T-cell (primary cell): ENCODE results near the gene SLC2A14. TPM values are rescaled to one million over a fixed set of nuclear protein-coding genes. Genes with fewer than 3 reads are reported as not detected.
"Not testable (repeated sequence)": the region's sequence is repeated elsewhere in the genome, so short reads cannot be mapped to it uniquely, and the experiment has no call there.

Experiments used
- ATAC-seq, 4 experiments: fragments of 200-7000 bp in 3 of 4; fragments of 150-1000 bp in 1 of 4; cut with Tn5 transposase; replicated peaks in 1 of 4; 1 replicate in 3 of 4; 2 replicates in 1 of 4; pipeline ENCODE4 v1.10.0; 2021; ENCODE audit warnings: moderate library complexity in 3 of 4, mild to moderate bottlenecking in 2 of 4, moderate number of reproducible peaks in 1 of 4
- CTCF ChIA-PET, 2 donors: fragments of 300-600 bp; sonication (Branson Sonifier 250); formaldehyde crosslinking; loops; one replicate each; lab custom pipeline; 2022; ENCODE audit warnings: antibody characterized with exemption in 2 of 2; lab: Charles Lee
- POLR2A ChIA-PET, 2 donors: fragments of 300-600 bp; sonication (Branson Sonifier 250); formaldehyde crosslinking; loops; one replicate each; lab custom pipeline; 2022; ENCODE audit warnings: antibody characterized with exemption in 2 of 2; lab: Charles Lee
- DNase-seq, 35 experiments: peaks; one replicate each; pipeline versions ENCODE4 v3.0.0 to v3.0.0-alpha.2; 2013 to 2023
- H3K27ac ChIP-seq: one replicate; pipeline ENCODE4 v1.5.1; 2013; ENCODE audit warnings: low read length
- H3K27me3 ChIP-seq, 2 experiments: replicated peaks in 1 of 2; 1 replicate in 1 of 2; 2 replicates in 1 of 2; pipeline versions ENCODE4 v1.6.1 to v1.7.0; 2013; ENCODE audit warnings: low read length in 1 of 2, mixed read lengths in 1 of 2; ENCODE audit not compliant: control insufficient read depth in 2 of 2, insufficient read depth in 2 of 2; ENCODE audit errors: extremely low read depth in 1 of 2
- H3K36me3 ChIP-seq, 2 donors: 1 replicate in 1 of 2; 2 replicates in 1 of 2; pipeline versions ENCODE4 v1.6.1 to v1.7.0; 2013; ENCODE audit warnings: low read length in 1 of 2; ENCODE audit not compliant: control insufficient read depth in 2 of 2, insufficient read depth in 1 of 2; ENCODE audit errors: extremely low read depth in 1 of 2
- H3K4me1 ChIP-seq, 2 experiments: 1 replicate in 1 of 2; 2 replicates in 1 of 2; pipeline versions ENCODE4 v1.6.1 to v1.7.0; 2013; ENCODE audit warnings: low read length in 2 of 2, mixed read lengths in 1 of 2; ENCODE audit not compliant: insufficient read depth in 2 of 2, control insufficient read depth in 1 of 2; ENCODE audit errors: extremely low read depth in 1 of 2
- H3K4me3 ChIP-seq, 2 donors: 1 replicate in 1 of 2; 2 replicates in 1 of 2; pipeline versions ENCODE4 v1.5.1 to v1.7.0; 2013; ENCODE audit warnings: mild to moderate bottlenecking in 2 of 2, low read length in 1 of 2, moderate library complexity in 1 of 2; ENCODE audit not compliant: control insufficient read depth in 1 of 2; ENCODE audit errors: extremely low read depth in 1 of 2
- H3K9me3 ChIP-seq: 2 replicates; pipeline ENCODE4 v1.7.0; 2013
- H3K27ac Mint-ChIP-seq, 2 donors: one replicate each; pipeline ENCODE4 v1.8.0; 2020 to 2021; ENCODE audit warnings: mild to moderate bottlenecking in 2 of 2, mixed read lengths in 2 of 2
- H3K27me3 Mint-ChIP-seq, 2 donors: one replicate each; pipeline ENCODE4 v1.8.0; 2021 to 2022; ENCODE audit warnings: mixed read lengths in 2 of 2
- H3K36me3 Mint-ChIP-seq: one replicate; pipeline ENCODE4 v1.8.0; 2021; ENCODE audit warnings: mixed read lengths
- H3K4me1 Mint-ChIP-seq, 3 donors: one replicate each; pipeline ENCODE4 v1.8.0; 2020 to 2022; ENCODE audit warnings: mixed read lengths in 3 of 3, mild to moderate bottlenecking in 1 of 3
- H3K4me3 Mint-ChIP-seq, 3 donors: one replicate each; pipeline ENCODE4 v1.8.0; 2020 to 2022; ENCODE audit warnings: mild to moderate bottlenecking in 3 of 3, mixed read lengths in 3 of 3, moderate library complexity in 3 of 3
- H3K9me3 Mint-ChIP-seq, 3 donors: one replicate each; pipeline ENCODE4 v1.8.0; 2020 to 2022; ENCODE audit warnings: mixed read lengths in 3 of 3
- WGBS: methylation state at CpG from one replicate; pipeline ENCODE4 v1.1.5; 2013; ENCODE audit warnings: missing lambda C conversion rate; ENCODE audit not compliant: insufficient coverage; 5-methylcytosine and 5-hydroxymethylcytosine counted together
- total RNA-seq, 35 experiments: library from RNA in 6 of 35; stranded (reverse) in 6 of 35; fragments of 120-200 nt in 1 of 35; gene quantifications; one replicate each; pipeline versions ENCODE4 v1.2.1 to v1.2.4 and lab custom pipeline; 2013 to 2026

The SLC2A14 gene
- total RNA-seq, 5 donors from 2014 or later (not counting 1 experiment from before 2014, with no cell fraction given) = 0.10 to 2.5 (median 0.21) TPM

DNA sequence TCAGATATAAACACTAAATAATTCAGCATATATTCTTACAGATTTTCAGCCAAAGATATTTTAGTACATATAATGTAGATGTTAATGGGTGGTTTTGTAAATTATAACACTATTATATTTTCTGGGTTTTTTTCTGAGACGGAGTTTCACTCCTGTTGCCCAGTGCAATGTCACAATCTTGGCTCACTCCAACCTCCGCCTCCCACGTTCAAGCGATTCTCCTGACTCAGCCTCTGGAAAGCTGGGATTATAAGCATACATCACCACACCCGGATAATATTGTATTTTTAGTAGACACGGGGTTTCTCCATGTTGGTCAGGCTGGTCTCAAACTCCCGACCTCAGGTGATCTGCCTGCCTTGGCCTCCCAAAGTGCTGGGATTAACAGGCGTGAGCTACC is 29.7 kb upstream of the SLC2A14 start:
- H3K27ac ChIP-seq, H3K4me3 Mint-ChIP-seq, H3K27me3 Mint-ChIP-seq, H3K27me3 ChIP-seq, POLR2A ChIA-PET, CTCF ChIA-PET, H3K27ac Mint-ChIP-seq, ATAC-seq, H3K36me3 ChIP-seq, H3K9me3 ChIP-seq, H3K4me1 ChIP-seq, H3K36me3 Mint-ChIP-seq, H3K9me3 Mint-ChIP-seq, H3K4me3 ChIP-seq, H3K4me1 Mint-ChIP-seq, DNase-seq: not testable (repeated sequence)
- 97% methylated on average over 6 of the region's 8 CpGs for WGBS

DNA sequence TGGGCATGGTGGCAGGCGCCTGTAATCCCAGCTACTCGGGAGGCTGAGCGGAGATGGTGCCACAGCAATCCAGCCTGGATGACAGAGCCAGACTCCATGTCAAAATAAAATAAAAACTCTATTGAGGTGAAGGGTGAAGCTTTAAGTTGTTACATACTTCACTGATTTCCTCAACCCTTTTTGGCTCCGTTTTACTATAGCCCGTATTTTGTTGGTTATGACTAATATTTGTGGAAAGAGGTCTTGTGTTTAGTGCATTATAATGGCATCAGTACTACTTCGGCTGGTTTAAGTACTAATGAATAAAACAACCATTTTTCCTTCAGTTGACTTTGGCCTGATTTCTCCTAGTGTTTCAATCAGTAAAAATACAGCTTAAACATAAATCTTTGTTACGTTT is 27.0 kb upstream of the SLC2A14 start:
- Mint-ChIP-seq H3K4me3 (no peak overlapping the region), H3K27ac (no peak overlapping the region), H3K4me1 (no peaks in the 10 kb centered on the region), H3K36me3 (no peaks in the 10 kb centered on the region), H3K27me3 (no peaks in the 10 kb centered on the region), H3K9me3 (no peaks in the 10 kb centered on the region)
- Histone ChIP-seq H3K4me1 (no peaks in the 10 kb centered on the region), H3K27ac (no peak overlapping the region), H3K27me3 (no peaks in the 10 kb centered on the region), H3K36me3 (no peaks in the 10 kb centered on the region), H3K4me3 (no peak overlapping the region), H3K9me3 (no peaks in the 10 kb centered on the region)
- ChIA-PET POLR2A (no interaction called here), CTCF (no interaction called here)
- WGBS = 100% methylated on average over 1 of the region's 7 CpGs
- DNase-seq (no peak), ATAC-seq (no peak)

DNA sequence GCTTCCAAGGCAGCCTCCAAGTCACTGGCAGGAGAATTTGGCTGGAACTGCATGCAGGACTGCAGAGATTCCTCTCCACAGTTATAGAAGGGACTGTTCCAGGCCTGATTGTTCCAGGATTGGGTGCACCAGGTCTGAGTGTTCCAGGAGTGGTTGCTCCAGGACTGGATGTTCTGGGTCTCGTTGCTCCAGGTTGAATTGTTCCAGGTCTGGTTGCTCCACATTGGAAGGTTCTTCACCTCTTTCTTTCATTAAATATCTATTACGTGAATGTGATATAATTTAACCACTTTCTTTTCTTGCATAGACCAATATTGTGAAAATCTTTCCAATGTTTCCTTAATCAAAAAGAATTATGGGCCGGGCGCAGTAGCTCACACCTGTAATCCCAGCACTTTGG is 24.0 kb upstream of the SLC2A14 start:
- H3K4me1 Mint-ChIP-seq, POLR2A ChIA-PET, H3K9me3 ChIP-seq, H3K27me3 ChIP-seq, H3K36me3 ChIP-seq, H3K36me3 Mint-ChIP-seq, H3K4me3 Mint-ChIP-seq, H3K27me3 Mint-ChIP-seq, H3K4me1 ChIP-seq, H3K4me3 ChIP-seq, DNase-seq, H3K27ac Mint-ChIP-seq, ATAC-seq, H3K9me3 Mint-ChIP-seq, H3K27ac ChIP-seq: not testable (repeated sequence)
- CTCF ChIA-PET = interaction anchor here in 1 of 2 donors (0.7 kb wide), 1 partner anchor 37 kb away, joined by 10 read pairs; no protein-coding TSS in a partner anchor
- whole genome bisulfite sequencing = 100% methylated on average over 1 of the region's 4 CpGs

DNA sequence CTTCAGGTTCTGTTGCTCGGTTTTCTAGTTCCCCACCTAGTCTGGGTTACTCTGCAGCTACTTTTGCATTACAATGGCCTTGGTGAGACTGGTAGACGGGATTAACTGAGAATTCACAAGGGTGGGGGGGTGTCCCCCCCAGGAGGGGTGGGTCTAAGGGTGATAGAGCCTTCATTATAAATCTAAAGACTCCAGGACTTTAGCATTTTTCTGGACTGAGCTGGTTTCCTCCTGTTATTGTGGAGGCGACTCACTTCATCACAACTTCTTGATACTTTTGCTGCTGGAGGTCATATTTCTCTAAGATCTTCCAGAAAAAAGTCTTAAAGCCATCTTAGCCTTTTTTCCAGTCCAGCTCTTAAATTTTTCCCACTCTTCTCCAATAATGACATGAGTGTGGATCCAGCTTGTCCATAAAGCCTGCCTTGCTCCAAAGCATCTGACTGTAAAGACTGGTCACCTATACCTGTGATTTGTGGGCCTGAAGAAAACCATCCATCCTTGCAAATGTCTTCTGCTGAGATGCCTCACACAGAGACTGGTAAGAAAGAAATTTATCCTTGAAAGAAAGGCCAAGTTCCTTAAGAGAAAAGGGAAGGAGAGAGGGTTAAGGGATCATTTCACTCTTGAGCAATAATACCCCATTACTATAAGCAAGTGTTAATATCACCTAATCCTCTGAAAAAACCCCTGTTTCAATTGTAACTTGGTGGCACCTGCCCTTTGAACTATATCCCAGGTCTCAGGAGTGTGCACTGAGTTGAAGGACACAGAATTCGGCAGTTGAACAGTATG is 19.7 kb upstream of the SLC2A14 start:
- Histone ChIP-seq H3K4me1 (no peaks in the 10 kb centered on the region), H3K27ac (no peak overlapping the region), H3K36me3 (no peaks in the 10 kb centered on the region), H3K4me3 (no peak overlapping the region), H3K27me3 (no peaks in the 10 kb centered on the region), H3K9me3 (no peaks in the 10 kb centered on the region)
- ATAC-seq (no peak), DNase-seq (no peak)
- Mint-ChIP-seq H3K4me3 (no peak overlapping the region), H3K9me3 (no peaks in the 10 kb centered on the region), H3K27me3 (peaks cover 2 to 13% of the 10 kb centered on the region in 2 donors), H3K4me1 (no peaks in the 10 kb centered on the region), H3K36me3 (no peaks in the 10 kb centered on the region), H3K27ac (no peak overlapping the region)
- 80% methylated on average over 1 of the region's 4 CpGs for WGBS
- ChIA-PET POLR2A (no interaction called here), CTCF (interaction anchor here in 1 of 2 donors (0.6 kb wide), 1 partner anchor 102 kb away, joined by 3 read pairs; no protein-coding TSS in a partner anchor)

DNA sequence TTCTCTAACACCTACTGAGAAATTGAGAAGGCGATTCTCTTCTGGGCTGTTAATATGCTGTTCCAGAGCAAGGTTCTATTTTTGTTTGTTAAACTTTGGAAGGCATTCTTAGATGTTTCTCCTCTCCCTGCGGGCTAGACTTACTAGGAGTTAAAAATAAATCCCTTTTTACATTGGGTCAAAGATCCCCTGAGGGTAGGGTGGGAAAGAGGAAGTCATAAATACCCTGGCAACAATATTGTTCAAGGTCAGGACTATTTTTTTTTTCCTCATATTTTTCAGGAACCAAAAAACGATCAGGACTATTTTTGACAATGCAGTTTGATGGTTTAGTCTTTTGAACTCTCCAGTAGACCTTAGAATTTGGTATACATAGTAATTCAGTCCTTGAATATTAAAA is 12.0 kb upstream of the SLC2A14 start:
- DNase-seq = no peak
- H3K4me1 Mint-ChIP-seq = no peaks in the 10 kb centered on the region
- H3K36me3 ChIP-seq = no peaks in the 10 kb centered on the region
- POLR2A ChIA-PET = no interaction called here
- H3K9me3 Mint-ChIP-seq = no peaks in the 10 kb centered on the region
- no peaks in the 10 kb centered on the region for H3K4me1 ChIP-seq
- no CpG with 5 or more reads among the region's 3 CpGs for WGBS
- no peak for ATAC-seq
- H3K27ac Mint-ChIP-seq = no peak overlapping the region
- no peak overlapping the region for H3K27ac ChIP-seq
- no peak overlapping the region for H3K4me3 ChIP-seq
- no peaks in the 10 kb centered on the region for H3K9me3 ChIP-seq
- CTCF ChIA-PET = interaction anchor here in 1 of 2 donors (0.6 kb wide), 1 partner anchor 23 kb away, joined by 3 read pairs; no protein-coding TSS in a partner anchor
- H3K27me3 ChIP-seq = no peaks in the 10 kb centered on the region
- no peaks in the 10 kb centered on the region for H3K36me3 Mint-ChIP-seq
- H3K27me3 Mint-ChIP-seq = peaks cover 2 to 4% of the 10 kb centered on the region in 2 donors
- no peak overlapping the region for H3K4me3 Mint-ChIP-seq

DNA sequence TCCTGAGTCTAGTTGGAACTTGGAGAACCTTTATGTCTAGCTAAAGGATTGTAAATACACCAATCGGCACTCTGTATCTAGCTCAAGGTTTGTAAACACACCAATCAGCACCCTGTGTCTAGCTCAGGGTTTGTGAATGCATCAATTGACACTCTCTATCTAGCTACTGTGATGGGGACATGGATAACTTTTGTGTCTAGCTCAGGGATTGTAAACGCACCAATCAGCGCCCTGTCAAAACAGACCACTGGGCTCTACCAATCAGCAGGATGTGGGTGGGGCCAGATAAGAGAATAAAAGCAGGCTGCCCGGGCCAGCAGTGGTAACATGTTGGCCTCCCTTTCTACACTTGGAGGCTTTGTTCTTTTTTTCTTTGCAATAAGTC is 9.0 kb upstream of the SLC2A14 start:
- DNase-seq, ATAC-seq, H3K4me3 ChIP-seq, POLR2A ChIA-PET, H3K27me3 Mint-ChIP-seq, H3K4me3 Mint-ChIP-seq, CTCF ChIA-PET, H3K36me3 ChIP-seq, H3K4me1 ChIP-seq, H3K27ac Mint-ChIP-seq, H3K9me3 ChIP-seq, H3K36me3 Mint-ChIP-seq, H3K4me1 Mint-ChIP-seq, H3K9me3 Mint-ChIP-seq, H3K27ac ChIP-seq, H3K27me3 ChIP-seq: not testable (repeated sequence)
- WGBS = 100% methylated on average over 1 of the region's 4 CpGs
